GM19025 (cell line): ENCODE measurements around the gene PPP6R3.
"Not testable (repeated sequence)": the region's sequence is repeated elsewhere in the genome, so short reads cannot be mapped to it uniquely, and the experiment has no call there.

Source experiments
- ATAC-seq: cut with Tn5 transposase; IDR thresholded peaks from one replicate; pipeline ENCODE4 v1.9.1; 2021; ENCODE audit warnings: mild to moderate bottlenecking, low read depth, moderate library complexity; ENCODE audit not compliant: unreplicated experiment

Gene PPP6R3

DNA sequence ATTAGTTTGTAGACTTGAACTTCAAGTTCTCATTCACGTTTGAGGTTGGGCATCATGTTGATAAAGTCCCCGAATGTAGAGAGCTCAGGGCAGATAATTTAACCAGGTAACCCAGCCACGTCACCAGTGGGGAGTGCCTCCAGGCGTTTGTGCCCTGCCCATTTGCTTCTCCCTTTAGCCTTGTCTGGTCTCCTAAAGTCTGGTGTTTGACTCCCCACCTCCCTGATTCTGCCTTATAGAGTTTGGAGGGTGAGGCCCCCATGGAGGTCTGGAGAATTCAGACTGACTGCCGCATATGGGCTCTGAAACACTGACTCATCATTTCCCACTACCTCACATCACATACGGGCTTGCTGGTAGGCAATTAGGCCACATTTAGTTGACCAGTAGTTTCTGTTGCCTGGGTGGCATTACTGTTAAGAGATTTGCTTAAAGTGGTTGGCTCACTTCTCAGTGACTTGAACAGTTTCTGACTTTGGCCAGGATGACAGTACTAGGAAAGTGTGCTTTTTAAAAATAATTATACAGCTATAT is 124.5 kb downstream of the PPP6R3 start:
- no peak for ATAC-seq

DNA sequence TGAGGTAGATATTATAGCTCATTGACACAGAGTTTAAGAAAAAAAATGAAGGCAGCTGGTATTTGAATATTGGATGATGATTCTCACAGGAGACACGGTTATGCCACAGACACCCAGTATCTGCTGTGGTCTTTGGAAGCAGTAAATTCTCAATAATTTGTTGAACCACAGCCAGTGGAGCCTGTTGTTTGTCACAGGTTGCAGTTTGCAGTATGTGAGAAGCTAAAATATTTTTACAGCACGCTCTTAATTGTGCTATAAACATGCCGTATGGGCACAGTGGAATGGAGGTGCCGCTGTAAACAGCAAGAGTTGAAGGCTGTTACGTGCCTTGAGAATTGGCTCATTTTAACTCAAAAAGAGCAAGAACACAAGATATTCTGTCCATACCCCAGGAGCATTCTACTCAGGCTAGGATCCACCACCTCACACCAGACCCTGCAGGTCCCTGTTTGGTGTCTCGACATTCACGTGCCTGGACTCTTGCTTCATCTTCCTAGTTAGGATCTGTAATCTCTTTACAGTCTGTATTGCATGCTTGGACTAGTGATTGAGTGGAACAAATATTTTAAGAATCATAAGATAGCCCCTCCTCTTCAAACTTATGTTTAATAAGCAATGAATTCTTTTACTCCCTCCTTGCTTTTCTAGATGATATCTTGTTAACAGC is 129.1 kb downstream of the PPP6R3 start:
- ATAC-seq = no peak

DNA sequence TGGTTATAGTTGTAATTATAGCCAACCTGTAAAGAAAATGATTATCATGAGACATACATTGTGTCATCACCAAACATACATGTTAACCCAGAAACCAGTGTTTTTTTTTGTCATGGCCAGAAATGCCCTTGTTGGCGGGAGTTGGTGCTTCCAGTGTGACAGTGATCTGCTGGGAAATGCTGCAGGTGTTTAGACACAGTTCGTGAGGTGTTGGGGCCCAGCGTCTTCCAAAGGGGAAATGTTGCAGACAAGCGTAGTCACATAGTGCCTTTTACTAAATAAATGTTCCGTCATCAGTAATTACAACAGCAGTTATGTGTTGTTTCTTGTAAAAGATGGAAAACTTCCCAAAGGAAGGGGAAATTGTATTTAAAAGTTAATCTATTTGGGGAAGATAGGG is 131.2 kb downstream of the PPP6R3 start:
- no peak for ATAC-seq

DNA sequence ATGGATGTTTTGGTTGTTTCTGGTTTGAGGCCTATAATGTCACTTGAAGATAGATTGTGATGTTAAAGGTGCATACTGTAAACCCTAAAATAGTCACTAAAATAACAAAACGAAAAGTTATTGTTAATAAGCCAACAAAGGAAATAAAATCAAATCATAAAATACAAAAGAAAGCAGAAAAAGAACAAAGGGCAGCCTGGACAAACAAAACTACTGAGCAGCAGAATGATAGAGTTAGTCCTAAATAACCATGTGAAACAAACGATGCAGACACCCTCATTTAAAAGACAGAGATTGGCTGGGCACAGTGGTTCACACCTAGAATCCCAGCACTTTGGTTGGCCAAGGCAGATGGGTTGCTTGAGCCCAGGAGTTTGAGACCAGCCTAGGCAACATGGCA is 132.9 kb downstream of the PPP6R3 start:
- no peak for ATAC-seq

DNA sequence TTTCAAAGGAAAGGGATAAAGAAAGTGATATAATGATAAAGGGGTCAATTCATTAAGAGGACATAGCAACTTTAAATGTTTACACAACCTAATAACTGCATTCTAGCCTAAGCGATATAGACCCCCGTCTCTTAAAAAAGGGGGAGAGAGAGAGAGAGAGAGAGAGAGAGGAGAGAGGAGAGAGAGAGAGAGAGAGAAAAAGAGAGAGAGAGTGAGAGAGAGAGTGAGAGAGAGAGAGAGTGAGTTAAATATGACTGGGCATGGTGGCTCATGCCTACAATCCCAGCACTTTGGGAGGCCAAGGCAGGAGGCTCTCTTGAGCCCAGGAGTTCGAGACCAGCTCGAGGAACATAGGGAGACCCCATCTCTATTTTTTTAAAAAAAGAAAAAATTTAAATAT is 133.6 kb downstream of the PPP6R3 start:
- no peak for ATAC-seq

DNA sequence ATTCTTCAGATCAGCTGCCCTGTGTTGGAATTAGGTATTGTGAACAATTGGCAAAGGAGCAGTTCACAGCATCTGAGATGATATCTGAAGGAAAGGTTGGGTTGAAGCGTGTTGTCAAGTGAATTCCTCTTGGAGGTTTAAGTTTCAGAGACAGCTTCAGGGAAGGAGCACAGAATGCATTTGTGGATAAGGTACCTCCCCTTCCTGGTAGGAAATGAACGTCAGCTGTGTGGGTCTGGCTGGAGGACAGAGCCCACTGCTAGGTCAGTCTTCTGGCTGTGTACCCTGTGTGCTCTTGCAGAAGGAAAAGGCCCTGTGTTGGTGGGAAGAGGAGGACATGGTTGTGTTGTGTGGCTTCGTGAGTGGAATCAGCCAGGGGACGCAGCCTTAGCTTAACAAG is 135.7 kb downstream of the PPP6R3 start:
- ATAC-seq = no peak

DNA sequence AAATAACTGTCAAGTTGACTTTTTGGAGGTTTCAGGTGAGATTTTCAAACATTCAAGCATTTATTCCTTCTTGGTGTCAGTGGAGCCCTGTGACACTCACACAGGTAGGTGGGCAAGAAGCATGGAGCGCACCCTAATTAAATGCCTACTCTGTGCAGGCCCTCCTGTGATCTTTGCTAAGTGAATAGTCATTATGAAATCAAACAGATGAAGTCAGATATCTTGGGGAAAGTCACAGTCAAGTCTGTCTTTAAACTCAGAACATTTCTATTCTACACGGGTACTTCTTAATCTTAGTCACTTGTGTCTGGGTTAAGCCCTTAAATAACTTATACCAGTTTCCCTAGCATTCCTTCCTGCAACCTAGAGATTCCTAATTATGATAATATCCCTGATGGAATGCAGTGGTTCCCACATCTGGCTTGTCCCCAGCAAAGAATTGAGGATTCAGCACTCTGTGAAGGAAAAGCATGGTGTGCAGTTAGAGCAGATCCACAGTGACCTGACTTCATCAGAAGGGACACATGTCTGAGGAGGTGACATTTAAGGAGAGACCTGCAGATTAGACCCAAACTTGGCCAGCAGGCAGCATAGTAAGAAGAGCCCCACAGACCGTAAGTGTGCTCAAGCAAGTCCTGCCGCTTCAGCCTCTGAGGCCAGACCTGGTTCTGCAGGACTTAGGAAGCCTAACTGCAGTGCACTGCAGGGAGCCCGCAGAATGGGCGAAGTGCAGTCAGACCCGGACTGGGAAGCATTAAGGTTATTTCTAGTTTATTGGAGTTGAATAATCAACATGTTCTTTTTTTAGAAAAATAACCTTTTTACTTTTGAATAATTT is 138.5 kb downstream of the PPP6R3 start:
- no peak for ATAC-seq

DNA sequence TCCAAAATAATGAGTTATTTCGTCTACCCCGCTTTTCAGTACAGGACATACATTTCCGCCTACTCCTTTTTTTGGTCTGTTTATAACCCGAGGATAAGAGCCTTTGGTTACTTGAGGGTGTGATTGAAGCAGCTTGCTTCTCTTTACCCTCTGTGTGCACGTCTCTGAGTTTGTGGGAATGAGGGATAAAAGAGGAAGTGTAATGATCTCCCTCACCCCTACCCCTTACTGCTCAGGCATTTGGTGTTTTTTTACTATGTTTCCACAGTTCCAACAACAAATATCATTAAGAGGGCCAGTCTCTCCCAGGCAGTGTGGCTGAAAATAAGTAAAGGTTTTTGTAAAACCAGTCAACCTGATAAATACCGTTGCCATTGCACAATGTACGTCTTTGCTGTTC is 140.6 kb downstream of the PPP6R3 start:
- ATAC-seq = no peak

DNA sequence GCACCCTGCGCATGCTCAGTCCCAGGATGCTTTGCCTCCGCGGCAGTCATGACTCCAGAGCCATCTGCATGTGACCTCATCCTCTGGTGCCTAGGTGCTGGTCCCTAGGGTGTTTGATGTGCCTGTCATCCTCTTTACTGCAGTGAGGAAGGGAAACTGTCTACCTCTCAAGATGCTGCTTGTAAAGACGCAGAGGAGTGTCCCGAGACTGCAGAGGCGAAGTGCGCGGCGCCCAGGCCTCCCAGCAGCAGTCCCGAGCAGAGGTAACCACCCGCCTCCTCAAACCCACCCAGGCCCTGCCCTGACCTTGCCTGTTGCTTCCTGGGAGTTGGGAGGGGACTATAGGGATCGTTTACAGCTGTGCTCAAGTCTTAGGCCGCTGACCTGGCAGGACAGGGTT is 149.2 kb downstream of the PPP6R3 start:
- no peak for ATAC-seq

DNA sequence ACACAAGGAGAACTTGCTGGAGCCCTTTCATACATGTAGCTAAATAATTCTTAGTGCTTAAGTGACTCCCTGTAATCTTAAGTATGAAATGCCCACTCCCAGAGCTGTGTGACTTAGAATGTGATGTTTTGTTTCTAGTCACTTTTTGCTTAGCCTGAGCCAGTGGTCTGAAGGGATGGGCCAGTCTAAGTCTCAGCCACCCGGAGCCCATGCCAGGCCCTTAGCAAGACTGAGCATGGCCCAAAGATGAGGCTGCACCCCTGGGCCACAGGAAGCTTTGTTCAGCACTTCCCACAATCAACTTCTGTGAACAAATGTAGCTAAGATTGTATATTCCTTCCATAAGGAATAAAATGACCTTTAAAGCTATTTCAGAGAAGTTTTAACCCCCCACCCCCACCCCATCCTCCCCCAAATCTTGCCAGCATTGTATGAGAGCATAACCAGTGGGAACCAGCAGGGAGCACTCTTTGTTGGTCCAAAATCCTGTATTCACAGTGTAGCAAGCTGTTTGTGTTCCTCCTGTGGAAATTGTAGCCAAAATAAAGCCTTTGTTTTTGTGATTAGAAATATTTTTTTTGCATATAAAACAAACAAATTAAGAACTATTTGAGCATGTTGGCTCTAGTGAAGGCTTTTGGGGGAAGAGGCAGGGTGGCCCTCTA is 150.0 kb downstream of the PPP6R3 start:
- no peak for ATAC-seq

DNA sequence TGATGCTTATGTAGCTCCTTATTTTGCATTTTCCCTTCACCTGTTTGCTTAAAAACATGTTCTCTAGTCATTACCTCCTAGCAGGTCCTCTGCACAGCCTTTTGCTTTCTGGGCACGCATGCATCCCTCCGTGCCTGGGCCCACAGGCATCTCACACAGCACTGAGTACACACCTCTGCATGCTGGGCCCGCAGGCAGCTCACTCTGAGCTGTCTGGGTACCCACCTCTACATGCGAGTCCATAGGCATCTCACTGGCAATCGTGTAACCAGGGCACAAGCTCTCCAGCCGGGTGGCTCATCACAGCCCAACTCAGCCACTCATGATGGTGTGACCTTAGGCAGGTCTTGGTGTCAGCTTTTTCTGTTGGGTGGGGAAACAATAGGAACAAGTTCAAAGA is 155.1 kb downstream of the PPP6R3 start:
- no peak for ATAC-seq

DNA sequence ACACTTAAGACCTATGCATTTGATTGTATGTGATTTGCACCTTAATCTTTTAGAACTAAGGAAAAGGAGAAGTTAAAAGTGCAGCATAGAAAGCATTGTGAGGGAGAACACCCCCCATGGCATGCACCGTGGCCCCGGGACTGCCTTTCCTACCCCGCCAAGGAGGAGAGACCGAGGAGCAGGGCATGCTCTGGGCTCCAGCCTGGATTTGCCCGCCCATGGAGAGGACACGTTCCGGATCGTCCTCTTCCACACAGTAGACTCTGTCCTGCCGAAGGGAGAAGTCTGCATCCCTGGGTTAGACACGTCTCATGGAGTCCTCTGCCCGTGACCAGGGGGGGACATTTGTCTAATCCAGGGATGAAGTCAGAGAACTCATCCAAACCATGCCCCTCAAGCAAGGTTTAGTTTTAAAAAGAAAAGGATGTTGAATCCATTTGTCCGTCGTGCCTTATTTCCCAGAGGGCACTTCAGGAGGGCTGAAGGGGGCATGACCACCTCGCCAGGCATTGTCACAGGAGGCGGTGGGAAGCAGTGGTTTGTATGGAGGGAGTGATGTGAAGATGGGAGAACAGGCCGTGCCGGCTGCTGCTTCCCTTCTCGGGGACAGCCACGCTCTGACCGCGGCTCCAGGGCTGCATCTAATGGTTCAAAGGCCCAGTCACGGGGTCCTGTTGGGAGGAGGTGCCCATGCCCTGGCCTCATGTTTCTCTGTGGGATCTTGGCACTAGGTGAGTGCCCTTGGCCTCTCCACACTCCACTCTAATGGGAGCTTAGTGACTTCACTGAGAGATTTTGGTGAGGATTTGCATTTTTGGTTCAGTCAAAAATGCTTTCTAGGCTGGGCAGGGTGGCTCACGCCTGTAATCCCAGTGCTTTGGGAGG is 157.6 kb downstream of the PPP6R3 start:
- ATAC-seq = no peak

DNA sequence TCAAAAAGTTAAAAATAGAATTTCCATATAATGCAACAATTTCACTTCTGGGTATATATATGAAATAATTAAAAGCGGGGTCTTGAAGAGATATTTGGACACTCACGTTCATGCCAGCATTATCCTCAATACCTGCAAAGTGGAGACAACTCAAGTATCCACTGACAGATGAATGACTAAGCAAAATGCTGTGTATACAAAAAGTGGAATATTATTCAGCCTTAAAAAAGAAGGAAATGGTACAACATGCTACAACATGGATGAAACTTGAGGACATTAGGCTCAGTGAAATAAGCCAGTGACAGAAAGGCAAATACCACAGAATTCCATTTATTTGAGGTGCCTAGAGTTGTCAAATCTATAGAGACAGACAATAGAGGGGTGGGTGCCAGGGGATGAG is 161.3 kb downstream of the PPP6R3 start:
- ATAC-seq = no peak

DNA sequence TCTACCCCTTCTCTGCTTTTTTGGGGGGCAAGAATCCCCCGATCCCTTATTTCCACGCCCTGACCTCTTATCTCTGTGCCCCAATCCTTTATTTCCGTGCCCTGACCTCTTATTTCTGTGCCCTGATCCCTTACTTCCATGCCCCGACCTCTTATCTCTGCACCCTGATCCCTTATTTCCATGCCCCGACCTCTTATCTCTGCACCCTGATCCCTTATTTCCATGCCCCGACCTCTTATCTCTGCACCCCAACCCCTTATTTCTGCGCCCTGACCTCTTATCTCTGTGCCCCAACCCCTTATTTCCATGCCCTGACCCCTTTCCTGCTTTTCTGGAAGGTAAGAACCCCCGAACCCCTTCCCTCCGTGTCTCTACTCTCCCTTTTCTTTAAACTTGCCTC is 163.2 kb downstream of the PPP6R3 start:
- ATAC-seq = not testable (repeated sequence)

DNA sequence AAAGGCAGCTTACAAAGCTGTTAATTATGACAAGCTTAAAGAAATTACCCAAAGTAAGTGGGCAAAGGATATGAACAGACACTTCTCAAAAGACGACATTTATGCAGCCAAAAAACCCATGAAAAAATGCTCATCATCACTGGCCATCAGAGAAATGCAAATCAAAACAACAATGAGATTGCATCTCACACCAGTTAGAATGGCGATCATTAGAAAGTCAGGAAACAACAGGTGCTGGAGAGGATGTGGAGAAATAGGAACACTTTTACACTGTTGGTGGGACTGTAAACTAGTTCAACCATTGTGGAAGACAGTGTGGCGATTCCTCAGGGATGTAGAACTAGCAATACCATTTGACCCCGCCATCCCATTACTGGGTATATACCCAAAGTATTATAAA is 164.5 kb downstream of the PPP6R3 start:
- ATAC-seq = not testable (repeated sequence)

DNA sequence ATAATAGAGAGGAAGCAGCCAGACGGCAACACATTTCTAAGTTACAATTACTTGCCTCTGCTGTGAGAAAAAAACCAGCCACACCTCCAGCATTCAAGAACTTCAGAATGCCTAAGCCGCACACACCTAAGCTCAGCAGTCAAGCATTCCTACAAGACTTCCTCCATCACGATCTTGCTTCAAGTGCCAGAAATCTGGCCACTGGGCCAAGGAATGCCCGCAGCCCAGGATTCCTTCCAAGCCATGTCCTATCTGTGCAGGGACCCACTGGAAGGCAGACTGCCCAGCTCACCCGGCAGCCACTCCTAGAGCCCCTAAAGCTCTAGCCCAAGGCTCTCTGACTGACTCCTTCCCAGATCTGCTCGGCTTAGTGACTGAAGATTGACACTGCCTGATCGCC is 165.7 kb downstream of the PPP6R3 start:
- not testable (repeated sequence) for ATAC-seq

DNA sequence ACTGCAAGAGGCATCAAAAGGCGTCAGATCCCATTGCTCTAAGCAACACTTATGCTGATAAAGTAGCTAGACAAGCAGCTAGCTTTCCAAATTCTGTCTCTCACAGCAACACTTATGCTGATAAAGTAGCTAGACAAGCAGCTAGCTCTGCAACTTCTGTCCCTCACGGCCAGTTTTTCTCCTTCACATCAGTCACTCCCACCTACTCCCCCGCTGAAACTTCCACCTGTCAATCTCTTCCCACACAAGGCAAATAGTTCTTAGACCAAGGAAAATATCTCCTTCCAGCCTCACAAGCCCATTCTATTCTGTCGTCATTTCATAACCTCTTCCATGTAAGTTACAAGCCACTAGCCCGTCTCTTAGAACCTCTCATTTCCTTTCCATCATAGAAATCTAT is 168.3 kb downstream of the PPP6R3 start:
- not testable (repeated sequence) for ATAC-seq

DNA sequence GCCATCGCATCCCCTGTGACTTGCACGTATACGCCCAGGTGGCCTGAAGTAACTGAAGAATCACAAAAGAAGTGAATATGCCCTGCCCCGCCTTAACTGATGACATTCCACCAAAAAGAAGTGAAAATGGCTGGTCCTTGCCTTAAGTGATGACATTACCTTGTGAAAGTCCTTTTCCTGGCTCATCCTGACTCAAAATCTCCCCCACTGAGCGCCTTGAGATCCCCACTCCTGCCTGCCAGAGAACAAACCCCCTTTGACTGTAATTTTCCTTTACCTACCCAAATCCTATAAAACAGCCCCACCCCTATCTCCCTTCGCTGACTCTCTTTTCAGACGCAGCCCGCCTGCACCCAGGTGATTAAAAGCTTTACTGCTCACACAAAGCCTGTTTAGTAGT is 171.8 kb downstream of the PPP6R3 start:
- ATAC-seq = not testable (repeated sequence)

DNA sequence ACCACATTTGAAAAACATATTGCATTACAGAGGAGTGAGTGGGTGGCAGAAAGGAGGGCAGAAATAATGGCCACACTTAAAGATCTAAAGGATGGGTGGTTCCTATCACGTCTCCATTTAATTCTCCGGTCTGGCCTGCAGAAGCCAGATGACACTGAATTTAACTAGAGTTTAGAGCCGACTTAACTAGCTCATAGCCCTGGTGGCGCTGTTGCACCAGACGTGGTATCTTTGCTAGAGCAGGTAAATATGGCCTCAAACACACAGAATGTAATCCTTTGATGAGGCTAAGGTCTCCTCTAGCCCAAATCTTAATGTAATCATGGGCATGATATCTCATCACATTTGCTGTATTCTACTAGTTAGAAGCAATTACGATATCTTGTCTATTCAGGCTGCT is 172.2 kb downstream of the PPP6R3 start:
- no peak for ATAC-seq

DNA sequence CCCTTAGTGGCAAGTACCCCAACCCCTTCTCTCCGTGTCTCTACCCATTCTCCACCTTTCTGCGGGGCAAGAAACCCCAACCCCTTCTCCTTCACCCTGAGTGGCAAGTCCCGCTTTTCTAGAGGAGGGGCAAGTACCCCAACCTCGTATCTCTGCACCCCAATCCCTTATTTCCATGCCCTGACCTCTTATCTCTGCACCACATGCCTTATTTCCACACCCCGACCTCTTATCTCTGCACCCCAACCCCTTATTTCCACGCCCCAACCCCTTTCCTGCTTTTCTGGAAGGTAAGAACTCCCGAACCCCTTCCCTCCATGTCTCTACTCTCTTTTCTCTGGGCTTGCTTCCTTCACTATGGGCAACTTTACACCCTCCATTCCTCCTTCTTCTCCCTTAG is 174.1 kb downstream of the PPP6R3 start:
- ATAC-seq = not testable (repeated sequence)
